Suppressor macrophage treated with lipopolysaccharide for 4 hours (primary cell): ENCODE results near the gene PDE3A.

Experiments
- DNase-seq: peaks from one replicate; pipeline ENCODE4 v3.0.0-alpha.2; 2020

Gene PDE3A

GRCh38 chr12:20627001-20627588, 258.8 kb downstream of the PDE3A start:
- no peak for DNase-seq

GRCh38 chr12:20628226-20628787, 260.0 kb downstream of the PDE3A start:
- peak; percentile 34 for DNase-seq

DNA sequence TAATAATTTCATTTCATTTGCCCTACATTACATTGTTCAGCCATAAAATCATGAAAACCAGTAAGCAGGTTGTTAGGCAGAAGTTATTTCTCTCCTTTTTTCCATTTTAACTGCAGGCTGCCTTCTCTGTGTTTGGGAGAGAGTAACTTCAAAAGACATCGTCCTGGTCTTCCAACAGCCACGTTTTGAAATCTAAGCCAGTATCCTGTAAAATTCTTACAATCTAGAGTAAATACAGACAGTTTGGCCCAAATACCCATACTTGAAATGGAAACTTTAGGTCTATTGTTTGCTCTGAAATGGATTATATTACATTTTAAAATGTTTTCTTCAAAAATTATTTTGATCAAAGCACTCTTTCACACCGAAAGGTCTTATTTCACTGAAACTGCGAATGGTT, 260.7 kb downstream of the PDE3A start:
- no peak for DNase-seq

GRCh38 chr12:20629414-20630156, 261.2 kb downstream of the PDE3A start:
- DNase-seq, result no peak

DNA sequence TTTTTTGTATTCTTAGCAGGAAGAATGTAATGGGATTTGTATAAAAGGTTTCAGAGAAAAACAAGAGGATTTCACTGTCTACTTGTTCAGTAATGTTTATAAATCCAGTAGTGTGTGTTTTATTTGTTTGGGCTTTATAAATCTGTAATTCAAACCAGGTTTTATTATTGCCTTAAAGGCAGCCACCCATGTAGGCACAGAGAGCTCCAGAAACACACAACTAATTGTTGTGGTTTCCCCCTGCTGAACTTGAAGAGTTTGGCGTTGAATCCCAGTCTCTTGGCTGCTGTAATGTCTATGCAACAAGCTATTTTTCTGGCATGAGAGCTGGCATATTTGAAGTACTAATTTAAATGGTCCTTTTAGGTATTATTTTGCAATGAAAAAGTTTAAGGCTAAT, 263.4 kb downstream of the PDE3A start:
- DNase-seq, result no peak

DNA sequence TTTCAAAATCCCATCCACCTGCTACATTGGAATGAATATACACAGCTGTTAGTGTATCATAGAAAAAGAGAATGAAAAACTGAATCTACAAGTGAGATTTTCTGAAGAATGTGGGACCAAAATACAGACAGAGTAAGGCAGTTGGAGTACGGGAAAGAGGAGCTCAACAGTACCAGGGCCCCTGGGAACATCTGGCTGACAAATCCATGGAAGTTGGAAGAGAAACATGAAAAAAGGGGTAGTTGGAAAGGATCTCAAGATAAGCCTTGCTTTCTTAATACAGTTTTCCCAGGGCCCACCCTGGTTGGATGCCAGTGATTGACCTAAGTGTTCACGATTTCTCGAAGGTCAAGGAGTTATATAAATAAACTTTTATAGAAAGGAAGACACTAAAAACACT, 272.8 kb downstream of the PDE3A start:
- no peak for DNase-seq

DNA sequence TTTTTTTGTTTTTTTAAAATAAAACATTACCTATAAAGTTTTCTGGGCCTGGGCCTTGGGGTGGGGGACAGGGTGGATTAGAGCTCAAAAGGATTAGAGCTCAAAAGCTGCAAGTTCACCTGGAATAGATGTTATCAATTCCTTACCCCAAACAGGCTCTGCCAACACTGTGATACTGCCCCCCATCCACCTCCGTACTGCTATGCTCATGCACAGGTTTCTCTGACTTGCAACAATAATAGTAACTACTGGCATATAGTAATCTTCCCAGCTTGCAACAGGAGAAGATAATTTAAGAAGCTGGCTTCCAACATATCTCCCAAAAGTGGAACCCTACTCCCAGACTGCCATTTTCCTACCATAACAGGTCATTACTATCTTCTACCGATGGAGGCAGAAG, 275.5 kb downstream of the PDE3A start:
- no peak for DNase-seq

GRCh38 chr12:20646239-20646827, 278.0 kb downstream of the PDE3A start:
- DNase-seq, result peak; percentile 19

- DNase-seq, result no peak
These were observed 285.5 kb downstream of the PDE3A start for GRCh38 chr12:20653871-20654270.

DNA sequence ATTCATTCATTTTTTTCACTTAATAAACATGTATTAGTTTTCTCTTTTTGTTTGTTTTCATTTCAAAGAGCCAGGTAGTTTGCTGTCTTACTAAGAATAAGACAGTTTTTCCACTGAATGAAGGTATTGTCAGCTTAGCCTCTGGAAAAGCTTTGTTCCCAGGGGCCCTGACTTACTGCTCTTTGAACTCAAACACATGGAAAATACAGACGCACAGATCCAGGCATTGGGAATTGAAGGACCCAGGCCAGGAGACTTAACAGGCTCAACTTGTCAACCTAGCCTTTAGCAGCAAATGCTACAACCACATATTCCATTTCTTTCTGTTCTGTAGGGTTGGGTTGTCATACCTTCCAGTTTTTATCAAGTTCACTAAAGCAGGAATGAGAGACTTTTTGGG, 288.3 kb downstream of the PDE3A start:
- no peak for DNase-seq

- no peak for DNase-seq
These were observed 289.2 kb downstream of the PDE3A start for GRCh38 chr12:20657496-20657895.

GRCh38 chr12:20681334-20681733, 313.0 kb downstream of the PDE3A start:
- DNase-seq, result no peak

DNA sequence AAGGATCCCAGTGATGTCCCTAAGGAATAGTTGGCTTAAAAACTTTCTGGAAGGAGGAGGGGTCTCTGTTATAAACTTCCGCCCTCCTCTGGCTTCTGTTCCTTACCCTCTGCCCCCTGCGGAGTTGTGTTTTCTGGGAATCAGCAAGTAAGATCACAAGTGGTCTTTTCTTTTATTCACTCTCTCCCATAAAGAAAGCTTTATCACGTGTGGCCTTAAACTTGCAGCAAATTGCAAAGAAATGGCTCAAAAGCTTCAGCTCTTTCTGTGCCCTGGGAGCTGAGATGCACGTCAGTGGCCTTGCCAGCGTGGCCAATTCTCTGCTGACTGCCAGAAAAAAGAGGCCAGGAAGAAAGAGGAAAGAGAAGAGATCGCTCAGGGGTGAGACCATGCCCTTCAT, 326.9 kb downstream of the PDE3A start, which contains the start of gene SLCO1C1:
SLCO1C1 (plus strand) TSS at position 101 of the 400 bp plus-strand sequence. CDS start 4,245 bp downstream, outside the sequence.
- no peak for DNase-seq

- DNase-seq, result no peak
These were observed 328.0 kb downstream of the PDE3A start for GRCh38 chr12:20696181-20696905.

- no peak for DNase-seq
These were observed 332.8 kb downstream of the PDE3A start for GRCh38 chr12:20701106-20701505.

DNA sequence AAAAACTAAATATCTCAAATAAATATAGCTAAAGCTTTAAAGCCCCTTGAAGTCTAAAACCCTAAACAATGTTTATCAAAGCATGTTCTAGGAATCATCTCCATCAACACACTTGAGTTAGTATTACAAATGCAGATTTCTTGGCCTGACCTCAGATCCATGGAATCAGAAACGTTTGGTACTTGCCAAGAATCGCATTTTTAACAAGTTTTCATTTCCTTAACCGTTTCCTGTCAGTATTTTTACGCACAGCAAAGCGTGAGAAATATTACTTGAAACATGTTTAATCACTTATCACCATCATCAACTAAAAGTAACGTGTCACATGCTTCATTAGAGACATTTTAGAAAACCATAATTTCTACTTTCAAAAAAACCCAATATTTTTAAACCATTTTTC, 336.5 kb downstream of the PDE3A start:
- DNase-seq, result no peak

DNA sequence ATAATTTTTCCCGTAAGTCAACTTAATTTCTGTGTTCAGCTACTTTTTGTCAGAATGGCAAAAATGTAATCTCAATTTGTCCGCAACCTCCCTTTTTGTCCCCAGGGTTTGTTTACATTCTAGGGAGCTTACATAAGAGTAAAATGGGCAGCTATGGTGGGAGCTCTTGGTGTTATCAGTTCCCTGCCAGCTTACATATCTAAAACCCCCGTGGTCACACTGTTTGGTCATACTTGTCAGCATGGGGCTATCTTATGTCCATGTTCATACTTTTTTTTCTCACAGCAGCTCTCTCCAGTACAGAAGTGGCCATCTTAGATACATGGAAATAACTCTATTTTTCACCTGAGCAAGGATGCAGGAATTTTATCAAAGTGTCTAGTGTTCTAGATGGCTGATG, 343.5 kb downstream of the PDE3A start:
- DNase-seq, result no peak

GRCh38 chr12:20716037-20716436, 347.7 kb downstream of the PDE3A start:
- no peak for DNase-seq

- DNase-seq, result no peak
These were observed 348.6 kb downstream of the PDE3A start for GRCh38 chr12:20716985-20717384.

DNA sequence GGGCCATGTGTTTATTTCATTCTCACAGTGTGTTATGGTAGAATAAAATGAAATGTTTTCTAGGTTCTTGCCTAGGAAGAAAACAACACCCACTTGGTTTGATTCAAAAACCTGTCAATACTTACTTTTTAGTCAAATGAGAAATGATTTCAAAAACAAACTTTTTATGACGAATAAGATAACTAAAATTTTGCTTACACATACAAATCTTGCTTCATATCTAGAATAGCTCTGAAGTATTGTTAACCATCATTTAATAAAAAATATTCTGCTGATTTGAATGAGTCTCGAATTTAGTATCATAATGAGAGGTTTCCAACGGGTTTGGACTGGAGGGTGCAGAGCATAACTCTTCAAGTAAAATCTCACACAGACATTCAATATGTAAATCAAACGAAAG, 350.0 kb downstream of the PDE3A start:
- DNase-seq, result no peak

- no peak for DNase-seq
These were observed 353.8 kb downstream of the PDE3A start for GRCh38 chr12:20722142-20722541.

DNA sequence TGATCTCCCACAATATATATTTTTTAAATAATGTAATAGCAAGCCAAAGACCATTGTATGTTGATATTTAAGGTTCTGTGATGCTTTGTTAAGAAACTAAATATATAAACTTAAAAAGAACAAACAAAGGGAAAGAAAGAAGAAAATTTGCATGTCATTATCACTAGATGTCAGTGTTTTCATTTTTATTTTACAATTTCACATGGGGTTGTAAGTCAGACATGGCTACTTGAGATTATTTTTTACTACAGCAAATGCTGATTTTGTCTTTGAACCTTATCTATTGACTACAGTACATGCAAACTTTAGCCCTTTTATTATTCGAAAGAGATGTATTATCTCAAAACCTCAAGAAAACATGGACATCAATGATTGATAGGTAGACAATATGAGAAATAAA, 362.9 kb downstream of the PDE3A start:
- DNase-seq, result no peak
